MM.1S (cell line): ENCODE results near the gene DAAM2.

Experiments used
- DNase-seq: peaks from one replicate; pipeline ENCODE4 v3.0.0-alpha.2; 2015
- H2AFZ ChIP-seq: fragments of 300-600 bp; sonication (generic); 2 replicates; pipeline ENCODE4 v1.6.0; 2016; ENCODE audit warnings: antibody characterized with exemption, low read length
- H3F3A ChIP-seq: fragments of 300-600 bp; sonication (generic); 2 replicates; pipeline ENCODE4 v1.6.1; 2016; ENCODE audit warnings: mild to moderate bottlenecking, antibody characterized with exemption, low read length, moderate library complexity, mixed read lengths; ENCODE audit not compliant: insufficient read depth
- H3K27ac ChIP-seq: fragments of 300-600 bp; sonication (generic); 2 replicates; pipeline ENCODE4 v1.5.1; 2016; ENCODE audit warnings: mild to moderate bottlenecking, low read length
- H3K27me3 ChIP-seq: fragments of 300-600 bp; sonication (generic); replicated peaks from 2 replicates; pipeline ENCODE4 v1.6.0; 2016; ENCODE audit warnings: low read length; ENCODE audit not compliant: insufficient read depth
- H3K36me3 ChIP-seq: fragments of 300-600 bp; sonication (generic); replicated peaks from 2 replicates; pipeline ENCODE4 v1.6.1; 2016; ENCODE audit warnings: mild to moderate bottlenecking, low read length, mixed read lengths; ENCODE audit not compliant: insufficient read depth
- H3K4me1 ChIP-seq: fragments of 300-600 bp; sonication (generic); 2 replicates; pipeline ENCODE4 v1.6.1; 2016; ENCODE audit warnings: low read length, mixed read lengths
- H3K4me2 ChIP-seq: fragments of 300-600 bp; sonication (generic); 2 replicates; pipeline ENCODE4 v1.6.0; 2016; ENCODE audit warnings: low read depth, low read length
- H3K4me3 ChIP-seq: fragments of 300-600 bp; sonication (generic); 2 replicates; pipeline ENCODE4 v1.5.1; 2016; ENCODE audit warnings: low read length, mixed read lengths
- H3K79me2 ChIP-seq: fragments of 300-600 bp; sonication (generic); 2 replicates; pipeline ENCODE4 v1.6.1; 2016; ENCODE audit warnings: mixed run types, low read length, mixed read lengths
- H3K9ac ChIP-seq: fragments of 300-600 bp; sonication (generic); 2 replicates; pipeline ENCODE4 v1.6.1; 2016; ENCODE audit warnings: low read length, mixed read lengths
- H3K9me2 ChIP-seq: fragments of 300-600 bp; sonication (generic); replicated peaks from 2 replicates; pipeline ENCODE4 v1.6.1; 2016; ENCODE audit warnings: mild to moderate bottlenecking, low read length, mixed read lengths; ENCODE audit not compliant: insufficient read depth
- H3K9me3 ChIP-seq: fragments of 300-600 bp; sonication (generic); replicated peaks from 2 replicates; pipeline ENCODE4 v1.6.1; 2016; ENCODE audit warnings: mild to moderate bottlenecking, low read length, mixed read lengths; ENCODE audit not compliant: insufficient read depth
- H4K20me1 ChIP-seq: fragments of 300-600 bp; sonication (generic); 2 replicates; pipeline ENCODE4 v1.6.1; 2016; ENCODE audit warnings: mild to moderate bottlenecking, low read length, moderate library complexity, mixed read lengths; ENCODE audit not compliant: insufficient read depth
- CTCF ChIP-seq: fragments of 300-600 bp; sonication (generic); IDR thresholded peaks from 2 replicates; pipeline ENCODE4 v1.5.1; 2016; ENCODE audit warnings: antibody characterized with exemption, low read length, mixed read lengths
- EZH2 ChIP-seq: fragments of 300-600 bp; sonication (generic); optimal IDR thresholded peaks from 2 replicates; pipeline ENCODE3; 2017; ENCODE audit warnings: low read depth, mild to moderate bottlenecking, antibody characterized with exemption, low read length, mixed read lengths
- EZH2phosphoT487 ChIP-seq: fragments of 300-600 bp; sonication (generic); IDR thresholded peaks from 2 replicates; pipeline ENCODE4 v1.6.1; 2018; ENCODE audit warnings: antibody characterized with exemption, low read length

Gene DAAM2

GRCh38 chr6:39806278-39806677 is 14.1 kb downstream of the DAAM2 start:
- Histone ChIP-seq H3K9me3 (no peaks in the 10 kb centered on the region), H3K9me2 (no peaks in the 10 kb centered on the region), H3K36me3 (no peaks in the 10 kb centered on the region), H3K27ac (no peak overlapping the region), H3K4me2 (no peak overlapping the region), H3K4me1 (no peaks in the 10 kb centered on the region), H3K9ac (no peak overlapping the region), H2AFZ (no peak overlapping the region), H3F3A (no peaks in the 10 kb centered on the region), H3K27me3 (no peaks in the 10 kb centered on the region), H3K79me2 (no peaks in the 10 kb centered on the region), H4K20me1 (no peaks in the 10 kb centered on the region), H3K4me3 (no peak overlapping the region)
- TF ChIP-seq EZH2phosphoT487 (no peak), CTCF (no peak), EZH2 (no peak)
- no peak for DNase-seq

- Histone ChIP-seq H3K9ac (no peak overlapping the region), H3K4me3 (no peak overlapping the region), H2AFZ (no peak overlapping the region), H3K4me1 (0 out of 2 replicates have a peak, but pooled peaks cover 10% of the 10 kb centered on the region), H3F3A (no peaks in the 10 kb centered on the region), H3K27ac (no peak overlapping the region), H3K27me3 (no peaks in the 10 kb centered on the region), H4K20me1 (no peaks in the 10 kb centered on the region), H3K4me2 (no peak overlapping the region), H3K9me3 (no peaks in the 10 kb centered on the region), H3K9me2 (no peaks in the 10 kb centered on the region), H3K79me2 (no peaks in the 10 kb centered on the region), H3K36me3 (no peaks in the 10 kb centered on the region)
- no peak for TF ChIP-seq EZH2phosphoT487
- TF ChIP-seq CTCF, result no peak
- TF ChIP-seq EZH2, result no peak
- DNase-seq, result no peak
Measured at GRCh38 chr6:39808346-39808745, 16.2 kb downstream of the DAAM2 start.

GRCh38 chr6:39808964-39809363 is 16.8 kb downstream of the DAAM2 start:
- no peaks in the 10 kb centered on the region for H3K36me3 ChIP-seq
- no peak overlapping the region for H3K27ac ChIP-seq
- H3K9me3 ChIP-seq, result no peaks in the 10 kb centered on the region
- H2AFZ ChIP-seq, result no peak overlapping the region
- H3K9me2 ChIP-seq, result no peaks in the 10 kb centered on the region
- TF ChIP-seq CTCF (no peak), EZH2phosphoT487 (no peak), EZH2 (no peak)
- H3K9ac ChIP-seq, result no peak overlapping the region
- H3K4me2 ChIP-seq, result no peak overlapping the region
- no peaks in the 10 kb centered on the region for H3F3A ChIP-seq
- H4K20me1 ChIP-seq, result no peaks in the 10 kb centered on the region
- H3K4me1 ChIP-seq, result peaks cover 14% of the 10 kb centered on the region
- no peaks in the 10 kb centered on the region for H3K27me3 ChIP-seq
- H3K4me3 ChIP-seq, result no peak overlapping the region
- no peaks in the 10 kb centered on the region for H3K79me2 ChIP-seq
- DNase-seq, result no peak
